CD4-positive, alpha-beta T cell treated with Interleukin-17A for 4 hours (primary cell): ENCODE results near the gene RUSF1.

Source experiments
- DNase-seq: peaks from one replicate; pipeline ENCODE4 v3.0.0-alpha.2; 2020; ENCODE audit warnings: mixed read lengths

RUSF1 gene

GRCh38 chr16:31467151-31467773 is 40.9 kb downstream of the RUSF1 start:
- peak; percentile 30 for DNase-seq

- DNase-seq: no peak
Observed at GRCh38 chr16:31466381-31466841, 41.8 kb downstream of the RUSF1 start.

- no peak for DNase-seq
Observed at GRCh38 chr16:31465788-31466370, 42.3 kb downstream of the RUSF1 start.

DNA sequence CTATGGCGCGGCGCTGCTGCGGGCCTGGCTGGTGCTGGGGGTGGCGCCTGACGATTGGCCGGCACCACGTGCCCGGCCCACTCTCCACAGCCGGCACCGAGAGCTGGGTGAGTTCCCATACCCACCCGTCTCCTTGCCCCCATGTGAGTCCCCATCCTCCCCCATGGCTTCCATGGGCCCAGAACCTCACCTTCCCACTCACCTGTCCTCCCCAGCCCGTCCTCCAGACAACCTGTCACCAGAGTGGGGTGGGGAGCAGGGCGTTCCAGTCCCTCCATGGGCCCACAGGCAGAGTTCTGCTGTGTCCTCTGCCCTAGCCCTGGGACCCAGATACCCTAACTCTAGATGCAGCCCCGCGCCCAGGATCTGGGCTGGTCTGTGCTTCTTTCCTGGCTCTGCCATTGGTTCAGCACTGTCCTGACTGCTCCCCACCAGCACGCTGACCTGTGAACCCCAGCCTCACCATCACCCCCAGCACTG is 43.4 kb downstream of the RUSF1 start:
- no peak for DNase-seq

DNA sequence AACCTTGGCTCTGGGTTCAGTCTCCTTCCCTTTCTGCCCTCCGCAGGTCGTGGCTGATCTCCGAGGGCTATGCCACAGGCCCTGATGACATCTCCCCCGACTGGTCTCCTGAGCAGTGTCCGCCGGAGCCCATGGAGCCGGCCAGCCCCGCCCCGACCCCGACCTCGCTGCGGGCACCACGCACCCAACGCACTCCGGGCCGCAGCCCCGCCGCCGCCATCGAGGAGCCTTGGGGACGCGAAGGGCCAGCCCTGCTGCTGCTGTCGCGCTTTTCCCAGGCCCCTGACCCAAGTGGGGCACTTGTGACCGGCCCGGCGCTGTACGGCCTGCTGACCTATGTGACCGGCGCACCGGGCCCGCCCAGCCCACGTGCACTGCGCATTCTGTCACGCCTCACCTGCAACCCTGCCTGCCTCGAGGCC is 43.8 kb downstream of the RUSF1 start:
- DNase-seq: no peak

DNA sequence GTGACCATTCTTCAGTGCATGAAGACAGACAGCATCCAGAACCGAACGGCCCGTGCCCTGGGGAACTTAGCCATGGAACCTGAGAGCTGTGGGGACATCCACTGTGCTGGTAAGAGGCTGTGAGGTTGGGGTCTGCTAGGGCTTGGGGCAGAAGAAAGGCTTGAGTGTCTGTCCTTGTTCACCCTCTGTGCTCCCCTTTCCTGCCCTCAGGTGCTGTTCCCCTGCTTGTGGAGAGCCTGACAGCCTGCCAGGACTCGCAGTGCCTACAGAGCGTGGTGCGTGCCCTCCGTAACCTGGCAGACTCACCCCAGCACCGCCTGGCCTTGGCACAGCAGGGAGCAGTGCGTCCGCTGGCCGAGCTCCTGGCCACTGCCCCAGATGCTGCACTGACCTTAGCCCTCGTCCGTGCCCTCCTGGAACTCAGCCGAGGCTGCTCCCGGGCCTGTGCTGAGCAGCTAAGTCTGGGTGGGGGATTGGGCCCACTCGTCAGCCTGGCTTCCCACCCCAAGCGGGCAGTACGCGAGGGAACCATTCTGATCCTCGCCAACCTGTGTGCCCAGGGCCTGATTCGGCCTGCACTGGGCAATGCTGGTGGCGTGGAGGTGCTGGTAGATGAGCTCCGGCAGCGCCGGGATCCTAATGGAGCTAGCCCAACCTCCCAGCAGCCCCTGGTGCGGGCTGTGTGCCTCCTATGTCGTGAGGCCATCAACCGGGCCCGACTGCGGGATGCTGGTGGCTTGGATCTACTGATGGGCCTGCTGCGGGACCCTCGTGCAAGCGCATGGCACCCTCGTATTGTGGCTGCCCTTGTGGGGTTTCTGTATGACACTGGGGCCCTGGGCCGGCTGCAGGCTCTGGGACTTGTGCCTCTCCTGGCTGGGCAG is 46.0 kb downstream of the RUSF1 start:
- DNase-seq: no peak

DNA sequence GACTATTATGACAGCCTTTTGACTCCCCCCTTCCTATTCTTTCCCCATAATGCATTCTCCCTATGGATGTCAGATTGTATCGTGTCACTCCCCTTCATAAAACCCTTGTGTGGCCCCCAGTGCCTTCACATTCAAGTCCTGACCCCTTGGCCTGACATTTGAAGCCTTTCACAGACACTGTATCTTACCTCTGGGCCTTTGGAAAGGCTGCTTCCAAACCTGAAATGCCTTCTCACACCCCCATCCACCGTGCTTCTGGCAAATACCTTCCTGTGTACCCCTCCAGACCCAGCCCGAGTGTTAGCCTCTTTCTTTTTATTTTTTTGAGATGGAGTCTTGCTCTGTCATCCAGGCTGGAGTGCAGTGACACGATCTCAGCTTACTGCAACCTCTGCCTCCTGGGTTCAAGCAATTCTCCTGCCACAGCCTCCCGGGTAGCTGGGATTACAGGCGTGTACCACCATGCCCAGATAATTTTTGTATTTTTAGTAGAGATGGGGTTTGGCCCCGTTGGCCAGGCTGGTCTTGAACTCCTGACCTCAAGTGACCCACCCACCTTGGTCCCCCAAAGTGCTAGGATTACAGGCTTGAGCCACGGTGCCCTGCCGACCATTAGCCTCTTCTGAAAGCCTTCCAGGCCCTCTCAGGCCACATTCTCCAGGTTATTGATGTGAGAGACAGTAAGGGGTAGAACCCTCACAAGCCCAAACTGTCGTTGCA is 46.8 kb downstream of the RUSF1 start:
- no peak for DNase-seq

GRCh38 chr16:31460582-31461002 is 47.6 kb downstream of the RUSF1 start:
- DNase-seq: peak; percentile 29

GRCh38 chr16:31459687-31460581 is 48.3 kb downstream of the RUSF1 start:
- peak; percentile 100 for DNase-seq

DNA sequence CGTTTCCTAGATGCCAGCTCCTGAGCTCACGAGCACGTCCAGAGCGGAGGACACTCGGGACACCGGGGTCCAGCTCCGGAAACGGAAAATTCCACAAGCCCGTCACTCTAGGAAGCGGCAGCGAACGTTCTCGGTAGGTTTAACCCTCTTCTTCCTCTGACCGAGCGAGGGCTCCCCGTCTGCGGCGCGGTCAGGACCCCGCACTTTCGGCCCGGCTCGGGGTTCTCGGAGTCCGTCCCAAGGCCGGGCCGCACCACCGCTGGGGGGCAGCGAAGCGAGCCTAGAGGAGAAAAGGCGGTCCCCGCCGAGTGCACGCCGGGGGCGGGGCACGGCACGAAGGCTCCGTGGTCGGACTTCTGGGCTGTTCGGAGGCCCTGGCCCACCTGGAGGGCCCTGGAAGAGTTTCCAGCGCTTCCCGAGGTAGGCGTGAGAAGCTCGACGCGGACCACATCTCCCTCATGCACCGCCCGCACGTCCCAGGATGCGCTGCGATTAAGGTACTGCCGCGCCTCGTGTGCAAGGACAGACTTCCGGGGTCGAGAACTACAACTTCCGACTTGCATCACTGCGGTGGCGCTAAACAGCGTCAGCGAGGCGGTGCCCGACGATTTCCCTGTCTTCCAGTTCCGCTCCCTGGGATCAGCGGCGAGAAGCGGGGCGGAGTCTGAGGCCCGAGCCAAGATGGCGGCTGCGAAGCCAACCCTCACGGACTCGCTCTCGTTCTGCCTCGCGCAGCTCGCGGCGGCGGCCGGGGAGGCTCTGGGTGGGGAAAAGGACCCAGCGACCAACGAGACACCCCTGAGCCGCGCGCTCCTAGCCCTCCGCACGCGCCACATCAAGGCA is 49.1 kb downstream of the RUSF1 start, which contains the start of gene ARMC5:
Gene ARMC5 (plus strand): TSS at position 658 of the 843 bp plus-strand sequence. CDS start 24 bp downstream, at position 682.
- peak; percentile 98 for DNase-seq

- DNase-seq: peak; percentile 52
Observed at GRCh38 chr16:31458073-31458843, 49.9 kb downstream of the RUSF1 start.

GRCh38 chr16:31456988-31457360 is 51.2 kb downstream of the RUSF1 start:
- no peak for DNase-seq

DNA sequence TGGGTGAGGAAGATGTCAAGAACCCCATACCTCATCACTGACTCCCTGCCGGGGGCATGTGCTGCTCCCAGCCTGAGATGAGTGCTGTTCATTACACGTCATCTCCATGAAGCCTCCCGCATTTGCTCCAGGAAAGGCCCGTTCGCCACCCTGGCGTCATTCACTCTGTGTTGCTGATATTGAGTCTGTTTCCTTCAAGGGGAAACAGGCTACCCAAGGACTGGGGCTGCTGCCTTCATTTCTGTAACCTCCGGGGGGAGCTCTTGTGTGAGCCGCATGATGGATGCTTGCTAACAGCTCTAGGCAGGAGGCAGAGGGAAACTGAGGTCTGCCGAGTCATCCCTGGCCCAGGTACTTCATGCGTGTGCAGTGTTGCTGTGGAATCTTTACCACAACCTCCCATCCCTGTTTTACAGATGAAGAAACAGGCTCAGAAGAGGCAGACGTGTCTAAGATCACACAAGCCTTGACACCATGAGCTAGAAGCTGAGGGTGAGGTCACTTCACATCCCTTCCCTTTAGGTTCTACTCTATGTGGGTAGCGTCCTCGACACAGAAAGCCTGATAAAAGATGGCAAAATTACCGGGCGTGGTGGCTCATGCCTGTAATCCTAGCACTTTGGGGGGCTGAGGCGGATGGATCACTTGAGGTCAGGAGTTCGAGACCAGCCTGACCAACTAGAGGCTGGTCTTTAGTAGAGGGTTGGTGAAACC is 52.4 kb downstream of the RUSF1 start:
- DNase-seq: peak; percentile 45

- DNase-seq: no peak
Observed at GRCh38 chr16:31453255-31454204, 54.7 kb downstream of the RUSF1 start.

- DNase-seq: no peak
Observed at GRCh38 chr16:31452631-31453106, 55.5 kb downstream of the RUSF1 start.

GRCh38 chr16:31451681-31452351 is 56.4 kb downstream of the RUSF1 start:
- DNase-seq: no peak

- DNase-seq: no peak
Observed at GRCh38 chr16:31451201-31451600, 57.0 kb downstream of the RUSF1 start.
